NCI-H2227 (cell line): ENCODE data around the gene CEACAM1.
"Not testable (repeated sequence)": the region's sequence is repeated elsewhere in the genome, so short reads cannot be mapped to it uniquely, and the experiment has no call there.

Experiments
- DNase-seq: peaks from one replicate; lab custom pipeline; 2025; ENCODE audit not compliant: unreplicated experiment; lab: John Stamatoyannopoulos, UW

The CEACAM1 gene

DNA sequence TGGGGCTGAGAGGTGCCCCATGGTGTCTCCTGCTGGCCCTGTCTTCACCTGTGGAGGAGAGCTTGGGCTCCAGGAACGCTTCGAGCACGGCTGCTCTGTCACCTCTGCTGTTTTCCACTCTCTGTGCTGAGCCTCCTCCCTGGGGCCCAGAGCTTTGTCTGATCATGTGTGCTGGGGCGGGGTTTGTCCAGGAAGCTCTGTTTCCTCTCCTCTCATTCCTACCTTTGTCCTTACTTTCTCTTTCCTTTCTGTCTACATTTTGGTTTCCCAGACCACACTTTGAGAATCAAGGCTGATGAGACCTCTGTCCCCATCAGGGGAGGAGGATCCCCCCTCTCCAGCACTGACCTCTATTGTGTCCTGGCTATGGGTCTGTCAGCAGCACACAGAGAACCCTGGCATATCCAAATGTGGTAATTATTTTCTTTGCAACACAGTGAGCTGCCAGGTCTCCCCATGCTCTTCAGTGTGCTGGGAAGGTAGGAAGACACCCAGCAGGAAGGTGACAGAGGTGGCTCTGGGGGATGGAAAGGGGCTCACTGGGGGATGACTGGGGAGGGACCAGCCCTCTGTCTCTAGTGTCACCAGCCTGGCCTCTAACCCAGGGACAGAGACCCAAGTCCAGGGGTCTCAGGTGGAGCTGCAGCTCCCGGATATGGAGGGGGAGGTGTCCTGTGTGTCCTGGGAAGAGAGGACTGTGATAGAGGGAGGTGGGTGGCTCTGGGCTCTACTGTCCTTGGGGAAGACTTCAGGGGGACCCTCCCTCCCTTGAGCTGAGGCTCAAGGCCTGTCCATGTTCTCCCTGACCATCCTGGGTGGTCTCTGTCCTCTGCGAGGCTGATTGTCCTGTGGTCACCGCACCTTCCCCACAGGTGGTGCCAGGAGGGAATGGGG, at the start of gene CEACAM1:
Gene CEACAM1, minus strand, starts transcription at position 128 of the 894 bp plus-strand sequence. Its CDS starts 107 bp downstream, at position 21.
- DNase-seq = no peak

DNA sequence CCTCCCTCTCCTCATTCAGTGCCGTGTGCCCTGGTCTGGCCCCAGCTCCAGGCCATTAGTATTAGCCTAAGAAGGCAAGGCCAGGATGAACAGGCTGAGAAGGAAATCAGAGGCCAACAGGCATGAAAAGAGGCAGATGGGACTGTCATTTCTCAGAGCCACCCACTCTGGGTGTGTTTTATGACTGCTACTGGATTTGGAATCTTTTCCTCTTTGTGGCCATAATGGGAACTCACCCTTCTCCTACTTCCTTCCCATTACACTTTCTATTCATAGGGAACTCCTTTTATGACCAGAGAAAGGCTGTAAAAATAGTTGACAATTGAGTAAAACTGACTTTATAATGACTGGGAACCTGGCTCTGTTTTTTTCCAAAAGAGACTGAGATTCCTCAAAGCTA, 48.7 kb upstream of the CEACAM1 start:
- DNase-seq = no peak

DNA sequence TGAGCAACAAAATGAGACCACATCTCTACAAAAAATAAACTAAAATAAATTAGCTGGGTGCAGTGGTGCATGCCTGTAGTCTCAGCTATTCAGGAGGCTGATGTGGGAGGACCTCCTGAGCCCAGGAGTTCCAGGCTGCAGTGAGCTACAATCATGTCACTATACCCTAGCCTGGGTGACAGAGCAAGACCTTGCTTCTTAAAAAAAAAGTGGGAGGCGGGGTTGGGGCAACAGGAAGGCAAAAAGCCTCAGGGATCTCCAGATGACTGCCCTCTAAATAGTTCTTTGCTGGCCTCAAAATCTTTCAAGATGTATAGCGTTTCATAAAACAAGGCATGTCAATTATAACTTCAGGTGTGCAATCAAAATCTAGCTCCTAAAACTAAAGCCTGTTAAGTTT, 48.0 kb upstream of the CEACAM1 start:
- DNase-seq = no peak

DNA sequence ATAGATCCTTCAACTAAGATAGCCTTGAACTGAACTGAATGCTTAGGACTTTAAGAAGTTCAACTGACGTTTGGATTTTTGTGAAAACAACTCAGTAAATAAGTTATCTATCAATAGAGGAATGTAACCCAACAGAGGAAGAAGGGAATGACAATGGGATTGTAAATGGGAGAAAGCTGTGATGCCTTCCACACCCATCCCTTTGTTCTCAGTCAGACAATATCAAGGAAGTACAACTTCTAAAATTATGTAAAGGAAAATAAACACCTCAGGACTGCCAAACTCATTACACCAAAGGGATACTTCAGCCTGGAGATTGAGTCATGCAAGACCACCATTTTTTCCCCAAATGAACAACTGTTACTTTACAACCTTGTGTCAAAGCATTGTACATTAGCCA, 45.4 kb upstream of the CEACAM1 start:
- DNase-seq = no peak

DNA sequence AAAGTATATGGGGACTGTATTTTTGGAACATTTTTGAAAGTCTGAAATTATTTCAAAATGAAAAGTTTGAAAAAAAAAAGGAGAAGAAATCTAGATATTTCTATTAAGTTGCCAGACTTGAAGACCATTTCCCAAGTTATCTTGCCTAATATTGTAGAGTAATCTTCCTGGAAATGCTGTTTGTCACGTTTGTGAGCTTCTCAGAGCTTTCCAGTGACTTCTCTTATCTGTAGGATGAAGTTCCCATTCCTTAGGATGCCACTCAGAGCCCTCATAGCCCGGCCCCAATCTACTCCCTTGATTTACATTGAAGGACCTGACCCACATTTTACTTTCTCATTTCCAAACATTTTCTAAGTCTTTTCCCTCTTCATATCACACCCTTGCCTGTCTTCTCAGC, 42.8 kb upstream of the CEACAM1 start:
- no peak for DNase-seq

DNA sequence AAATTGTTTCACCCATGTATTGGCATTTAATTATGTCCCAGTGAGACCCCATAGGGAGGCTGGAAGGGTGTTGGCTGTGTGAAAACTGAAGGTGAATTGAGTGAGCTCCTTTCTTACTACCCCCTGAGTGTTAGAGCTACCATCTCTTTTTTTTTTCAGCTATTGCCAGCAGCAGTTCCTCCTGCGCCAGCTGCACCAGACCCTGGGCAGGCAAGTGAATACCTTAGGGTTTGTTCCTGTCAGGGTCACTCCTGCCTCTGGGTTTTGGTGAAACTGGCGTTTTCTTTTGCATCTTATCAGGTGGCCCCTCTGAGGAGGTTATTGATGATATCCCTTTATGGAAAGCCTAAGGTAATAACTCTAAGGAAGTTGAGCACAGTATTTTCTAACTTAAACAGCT, 40.9 kb upstream of the CEACAM1 start:
- no peak for DNase-seq

DNA sequence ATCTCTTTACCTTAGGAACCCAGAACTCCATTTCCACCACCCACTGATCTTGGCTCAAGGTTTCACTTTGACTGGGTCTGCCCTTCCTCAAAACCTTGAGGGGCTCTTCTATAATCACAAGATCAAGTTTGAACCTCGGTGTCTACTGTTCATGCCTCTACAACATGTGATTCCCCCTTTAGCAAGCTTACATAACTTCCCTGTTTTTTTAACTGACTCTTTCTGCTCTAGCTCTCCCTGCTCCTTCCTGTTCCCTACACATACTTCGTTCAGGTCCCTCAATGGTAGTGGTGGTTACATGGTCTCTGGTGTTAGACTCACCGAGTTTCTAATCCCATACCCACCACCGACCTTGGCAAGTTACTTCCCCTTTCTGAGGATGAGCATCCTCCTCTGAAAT, 39.7 kb upstream of the CEACAM1 start:
- no peak for DNase-seq

DNA sequence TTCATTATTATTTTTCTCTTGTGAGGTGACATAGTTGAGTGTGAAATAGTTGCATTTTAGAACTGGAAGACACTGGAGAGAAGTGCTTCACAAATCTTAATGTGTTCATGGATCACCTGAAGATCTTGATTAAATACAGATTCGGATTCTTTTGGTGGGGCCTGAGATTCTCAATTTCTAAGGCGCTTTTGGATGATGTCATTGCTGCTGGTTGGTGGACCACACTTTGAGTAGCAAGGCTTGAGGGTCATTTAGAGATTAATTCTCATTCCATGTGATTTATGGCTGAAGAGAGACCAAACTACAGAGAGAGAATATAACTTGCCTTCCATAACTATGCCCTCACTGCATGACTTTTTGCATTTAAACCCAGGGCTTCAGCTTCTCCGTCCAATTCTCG, 39.3 kb upstream of the CEACAM1 start:
- DNase-seq = no peak

DNA sequence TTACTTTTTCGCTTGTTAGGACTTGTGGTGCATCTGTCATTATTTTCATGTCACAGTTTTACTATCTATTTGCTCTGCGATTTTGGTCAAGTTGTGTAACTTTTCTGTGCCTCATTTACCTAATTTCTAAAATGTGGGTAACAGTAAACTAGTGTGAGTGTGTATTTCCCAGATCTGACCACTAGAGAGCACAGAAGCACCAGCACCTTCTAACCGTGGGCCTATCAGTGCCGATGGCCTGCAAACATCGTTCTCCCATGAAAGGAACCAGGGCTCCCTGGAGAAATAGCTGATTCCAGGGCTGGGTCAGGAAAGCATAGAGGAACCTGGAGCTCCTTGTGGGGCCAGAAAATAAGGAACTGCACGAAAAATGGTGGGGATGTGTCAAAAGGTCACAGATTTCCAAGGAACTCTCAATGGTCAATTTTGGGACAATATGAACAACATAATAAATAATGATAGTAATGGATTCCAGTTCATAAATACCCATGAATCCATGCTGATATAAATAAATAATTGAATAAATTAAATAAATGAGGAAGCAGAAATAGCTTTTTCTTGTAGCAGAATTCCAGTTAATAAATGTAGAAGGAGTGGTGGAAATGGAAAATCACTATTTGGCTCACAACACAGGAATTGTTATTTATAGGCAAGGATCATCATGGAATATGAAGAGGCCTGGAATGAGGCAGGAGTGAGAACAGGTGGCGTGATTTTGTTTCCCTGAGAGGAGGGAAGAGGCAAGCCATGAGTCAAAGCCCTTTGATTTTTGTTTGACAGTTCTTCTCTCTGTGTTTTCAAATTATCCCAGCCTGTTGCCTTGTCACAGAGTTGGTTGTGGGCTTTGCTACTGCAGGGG, 35.3 kb upstream of the CEACAM1 start:
- DNase-seq = peak; percentile 79

DNA sequence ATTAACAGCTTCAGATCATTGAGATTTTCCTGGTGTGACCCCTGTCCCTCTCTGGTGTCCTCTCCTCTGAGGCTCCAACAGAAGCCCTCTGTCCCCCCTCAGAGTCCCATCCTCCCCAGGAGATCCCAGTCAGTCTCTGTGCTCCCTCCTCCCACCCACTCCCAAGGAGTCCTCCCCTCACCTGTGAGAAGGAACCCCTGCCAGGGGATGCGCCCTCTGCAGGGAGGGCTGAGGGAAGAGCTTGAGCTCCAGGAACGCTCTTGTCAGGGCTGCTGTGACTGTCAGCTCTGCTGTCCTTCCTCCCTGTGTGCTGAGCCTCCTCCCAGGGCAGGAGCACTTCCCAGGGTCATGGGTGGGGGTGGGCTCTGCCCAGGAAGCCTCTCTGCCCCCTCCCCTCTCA, 33.2 kb upstream of the CEACAM1 start:
- no peak for DNase-seq

DNA sequence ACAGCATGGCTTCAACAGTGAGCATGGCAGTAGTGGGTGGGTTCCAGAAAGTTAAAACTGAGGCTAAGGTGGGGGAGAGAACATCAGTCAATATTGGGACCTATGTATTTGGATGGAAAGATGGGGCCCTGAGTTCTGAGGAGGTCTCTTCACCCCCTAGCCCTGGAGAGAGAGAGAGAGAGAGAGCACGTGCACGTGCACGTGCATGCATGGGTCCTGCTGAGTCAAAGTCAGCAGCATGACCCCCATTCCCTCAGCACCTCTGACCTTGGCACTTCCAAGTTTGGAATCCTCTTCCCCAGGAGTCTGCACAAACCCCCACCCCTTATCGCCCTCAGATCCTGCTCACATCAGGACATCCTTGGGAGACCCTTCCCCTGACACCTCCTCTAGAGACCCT, 32.5 kb upstream of the CEACAM1 start:
- no peak for DNase-seq

DNA sequence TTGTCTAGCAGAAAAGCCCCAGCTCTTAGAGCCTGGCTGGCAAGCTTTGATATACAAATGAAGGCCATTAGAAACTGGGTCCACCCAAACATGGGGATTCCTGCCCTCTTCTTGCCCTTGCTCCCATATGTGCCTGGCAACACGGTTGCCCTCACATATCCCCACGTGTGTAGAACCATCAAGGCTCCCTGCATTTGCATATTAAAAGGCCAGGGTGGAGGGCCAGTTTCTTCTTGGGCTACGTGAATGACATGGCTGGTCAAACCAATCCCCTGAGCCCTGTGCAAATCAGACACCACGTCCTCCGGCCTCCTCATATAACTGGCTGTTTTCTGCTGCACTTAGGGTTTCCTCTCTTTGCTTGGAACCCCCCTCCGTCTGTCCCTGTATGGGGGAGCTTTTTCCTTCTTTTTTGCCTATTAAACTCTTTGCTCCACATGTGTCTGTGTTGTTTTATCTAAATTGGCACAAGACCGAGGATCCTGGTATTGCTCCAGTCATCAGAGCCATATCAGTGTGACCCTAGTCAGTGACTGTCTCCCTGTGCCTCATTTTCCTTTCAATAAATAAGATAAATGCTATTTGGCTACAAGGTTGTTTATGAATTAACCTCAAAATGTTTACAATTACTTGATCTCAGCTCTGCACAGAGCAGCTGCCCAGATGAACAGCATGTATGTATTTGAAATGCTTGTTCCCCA, 30.3 kb upstream of the CEACAM1 start:
- DNase-seq = no peak

DNA sequence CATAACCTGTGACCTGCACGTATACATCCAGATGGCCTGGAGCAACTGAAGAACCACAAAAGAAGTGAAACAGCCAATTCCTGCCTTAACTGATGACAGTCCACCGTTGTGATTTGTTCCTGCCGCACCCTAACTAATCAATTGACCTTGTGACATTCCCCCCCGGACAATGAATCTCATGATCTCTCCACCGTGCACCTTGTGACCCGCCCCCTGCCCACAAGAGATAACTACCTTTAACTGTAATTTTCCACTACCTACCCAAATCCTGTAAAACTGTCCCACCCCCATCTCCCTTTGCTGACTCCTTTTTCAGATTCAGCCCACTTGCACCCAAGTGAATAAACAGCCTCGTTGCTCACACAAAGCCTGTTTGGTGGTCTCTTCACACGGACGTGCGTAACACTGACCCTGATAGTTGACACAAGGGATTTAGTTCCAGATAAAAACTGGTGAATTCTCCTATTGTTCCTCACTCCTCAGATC, 29.1 kb upstream of the CEACAM1 start:
- not testable (repeated sequence) for DNase-seq

DNA sequence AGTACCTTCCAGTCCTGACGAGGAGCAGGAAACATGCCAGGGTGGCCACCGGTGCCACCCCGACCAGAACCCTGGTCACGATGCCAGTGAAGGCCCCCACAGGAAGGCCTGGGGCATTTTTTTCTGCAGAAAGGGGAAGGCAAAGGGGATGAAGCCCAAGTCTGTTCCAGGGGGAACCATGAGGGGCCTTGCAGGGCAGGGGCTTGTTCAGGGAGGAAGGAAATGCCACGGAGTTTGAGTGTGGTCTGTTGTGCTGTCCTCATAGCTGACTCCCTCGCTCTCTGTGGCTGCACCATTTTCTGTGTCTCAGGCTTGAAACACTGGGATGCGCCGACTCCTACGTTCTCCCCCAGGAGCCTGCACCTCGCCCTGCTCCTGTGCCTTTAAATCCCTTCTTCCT, 27.5 kb upstream of the CEACAM1 start:
- DNase-seq = no peak

DNA sequence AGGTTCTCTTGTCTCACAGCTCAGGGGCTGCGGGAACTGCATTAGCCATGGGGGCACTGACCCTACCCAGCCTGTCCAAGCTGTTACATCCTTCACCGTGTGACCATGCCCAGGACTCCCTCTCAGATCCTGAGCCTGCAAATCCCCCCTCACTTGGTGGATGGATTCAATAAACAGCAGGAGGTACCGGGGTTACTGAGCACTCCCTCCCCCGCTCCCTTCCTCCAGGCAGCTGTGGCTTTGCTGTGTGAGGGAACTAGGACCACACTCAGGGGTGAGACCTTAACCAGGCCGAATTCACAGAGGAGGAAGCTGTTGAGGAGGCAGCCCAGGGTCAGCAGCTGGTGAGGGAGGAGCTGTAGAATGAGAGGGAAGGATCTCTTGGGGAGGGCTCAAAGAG, 27.0 kb upstream of the CEACAM1 start:
- no peak for DNase-seq

DNA sequence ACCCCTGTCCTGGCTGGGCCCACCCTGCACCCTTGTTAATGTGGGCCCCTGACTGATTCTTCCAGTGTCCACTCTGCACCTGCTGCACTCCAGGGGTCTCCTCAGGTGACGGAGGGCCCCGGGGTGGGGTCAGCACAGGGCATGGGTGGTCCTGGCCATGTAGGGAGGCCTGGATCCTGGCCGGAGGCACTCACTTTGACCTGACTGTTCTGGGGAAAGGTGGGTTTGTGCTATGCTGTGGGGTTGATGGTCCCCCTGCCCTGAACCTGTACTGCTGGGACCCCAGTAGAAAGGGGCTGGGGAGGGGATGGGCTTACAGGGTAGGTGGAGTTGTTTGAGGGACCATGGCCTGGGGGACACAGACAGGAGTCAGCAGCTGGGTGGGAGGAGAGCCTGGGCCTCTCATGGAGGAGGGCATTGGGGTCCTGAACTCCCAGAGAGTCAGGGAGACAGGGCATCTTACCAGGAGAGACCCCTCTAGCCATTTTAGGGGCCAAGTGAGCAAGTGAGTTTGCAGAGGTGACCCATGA, 25.8 kb upstream of the CEACAM1 start:
- no peak for DNase-seq

DNA sequence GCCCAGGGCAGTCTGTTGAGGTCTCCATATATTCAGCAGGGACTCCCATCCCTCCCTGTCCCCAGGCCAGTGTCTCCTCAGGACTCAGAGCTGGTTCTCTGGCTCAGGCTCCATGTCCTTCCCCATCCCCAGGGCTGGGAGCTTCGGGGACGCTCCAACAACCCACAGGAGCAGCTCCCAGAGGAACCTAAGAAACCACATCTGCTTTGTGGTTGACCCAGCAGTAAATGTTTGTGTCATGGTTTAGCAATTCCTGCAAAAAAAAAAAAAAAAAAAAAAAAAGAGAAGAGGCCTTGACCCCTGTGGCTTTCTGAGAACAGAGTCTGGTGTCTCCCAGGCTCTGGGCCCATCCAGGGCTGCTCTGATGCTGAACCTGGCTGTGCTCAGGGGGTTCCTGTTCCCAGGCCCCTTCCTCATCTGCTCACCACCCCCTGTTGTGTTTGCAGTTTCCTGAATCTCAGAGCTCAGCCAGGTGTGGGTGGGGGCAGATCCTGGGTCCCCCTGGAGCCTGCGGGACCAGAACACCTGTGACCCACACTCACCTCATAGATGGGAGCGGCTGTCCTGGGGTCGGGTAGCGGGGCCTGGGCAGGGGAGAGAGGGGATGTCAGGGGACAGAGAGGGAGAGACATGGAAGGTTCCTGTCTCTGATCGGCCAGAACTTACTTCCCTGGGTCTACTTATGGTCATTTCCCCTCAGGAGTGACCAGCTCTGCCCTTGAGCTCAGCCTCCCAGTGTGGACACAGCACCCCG, 25.2 kb upstream of the CEACAM1 start:
- DNase-seq = no peak

DNA sequence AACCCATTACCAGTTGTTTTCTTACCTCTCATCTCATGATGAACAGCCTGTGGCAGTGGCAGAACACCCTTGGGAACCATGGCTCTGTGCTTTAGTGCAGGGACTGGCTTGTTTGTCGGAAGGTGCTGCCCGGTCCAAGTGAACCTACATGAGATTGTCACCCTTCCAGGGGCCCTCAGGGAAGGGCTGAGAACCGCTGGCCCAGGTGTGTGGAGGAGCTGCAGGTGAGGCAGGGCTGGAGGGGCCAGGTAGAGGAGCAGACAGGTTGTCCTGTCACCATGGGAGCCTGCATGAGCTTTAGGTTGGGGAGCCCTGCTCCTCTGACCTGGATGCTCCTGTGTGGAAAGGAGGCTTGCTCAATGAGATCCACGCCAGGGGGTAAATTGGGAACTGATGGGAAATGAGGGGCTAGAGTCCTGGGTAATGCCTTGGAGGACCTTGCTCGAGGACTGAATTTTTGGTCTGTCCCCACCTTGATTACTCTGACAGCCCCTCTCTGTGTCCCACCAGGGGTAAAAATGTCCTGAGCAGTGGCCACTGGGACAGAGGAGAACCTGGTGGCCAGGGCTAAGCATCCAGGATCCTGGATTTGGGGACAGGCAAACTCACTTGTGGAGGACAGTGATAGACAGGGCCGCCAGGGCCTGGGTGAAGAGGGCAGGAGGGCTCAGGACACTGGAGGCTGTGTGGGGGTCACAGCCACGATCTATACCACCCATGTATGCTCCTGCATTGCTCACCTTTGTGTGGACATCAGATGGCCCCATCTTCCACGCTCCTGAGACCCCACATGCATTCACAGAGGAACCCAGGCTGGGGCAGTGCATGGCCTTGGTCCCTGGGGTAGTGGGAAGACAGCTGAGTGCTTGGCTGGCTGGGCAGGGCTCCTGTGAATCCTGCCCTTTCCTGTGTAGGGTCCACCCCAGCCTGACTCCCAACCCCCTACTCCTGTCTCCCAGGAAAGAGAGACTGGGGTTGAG, 24.1 kb upstream of the CEACAM1 start:
- no peak for DNase-seq

DNA sequence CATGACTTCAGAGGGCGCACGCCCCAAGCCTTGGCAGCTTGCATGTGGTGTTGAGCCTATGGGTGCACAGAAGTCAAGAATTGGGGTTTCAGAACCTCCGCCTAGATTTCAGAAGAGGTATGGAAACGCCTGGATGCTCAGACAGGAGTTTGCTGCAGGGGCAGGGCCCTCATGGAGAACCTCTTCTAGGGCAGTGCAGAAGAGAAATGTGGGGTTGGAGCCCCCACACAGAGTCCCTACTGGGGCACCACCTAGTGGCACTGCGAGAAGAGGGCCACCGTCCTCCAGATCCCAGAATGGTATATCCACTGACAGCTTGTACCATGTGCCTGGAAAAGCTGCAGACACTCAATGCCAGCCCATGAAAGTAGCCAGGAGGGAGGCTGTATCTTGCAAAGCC, 22.2 kb upstream of the CEACAM1 start:
- DNase-seq = not testable (repeated sequence)
